ENCODE measurements around the gene TMIGD3.

The TMIGD3 gene

DNA sequence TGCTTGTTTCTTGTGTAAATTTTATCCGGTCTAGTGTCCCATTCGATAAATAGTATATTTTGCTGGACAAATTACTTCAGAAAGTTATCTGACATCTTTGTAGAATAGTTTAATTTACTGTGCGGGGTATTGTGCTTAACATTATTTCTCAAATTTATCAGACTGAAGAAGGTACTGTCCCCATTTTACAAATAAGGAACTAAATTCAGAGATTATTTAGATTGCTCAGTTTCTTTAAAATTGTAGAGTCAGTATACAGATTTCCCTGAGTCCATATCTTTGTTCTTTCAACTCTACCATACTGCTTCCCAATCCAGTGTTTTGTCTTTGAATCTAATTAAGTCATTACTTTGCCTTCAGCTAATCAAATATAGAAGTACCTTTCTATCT is 47.8 kb downstream of the TMIGD3 start:
- no peak for FAIRE-seq
- TF ChIP-seq TAF1 (IDR thresholded peaks at IDR 0.05; ENCODE audit: low read depth, low read length) (no peak), POLR2AphosphoS5 (IDR thresholded peaks at IDR 0.05; ENCODE audit: low read depth, low read length) (no peak), POU2F2 (IDR thresholded peaks at IDR 0.05; ENCODE audit: low read depth, low read length) (no peak), POLR2A (IDR thresholded peaks at IDR 0.05; ENCODE audit: low read depth, low read length) (no peak), PAX5 (IDR thresholded peaks at IDR 0.05; ENCODE audit: insufficient read depth, low read length, severe bottlenecking) (no peak), SPI1 (IDR thresholded peaks at IDR 0.05; ENCODE audit: low read depth, low read length) (no peak)
- no peak for DNase-seq (ENCODE audit: insufficient read length, low spot score)

DNA sequence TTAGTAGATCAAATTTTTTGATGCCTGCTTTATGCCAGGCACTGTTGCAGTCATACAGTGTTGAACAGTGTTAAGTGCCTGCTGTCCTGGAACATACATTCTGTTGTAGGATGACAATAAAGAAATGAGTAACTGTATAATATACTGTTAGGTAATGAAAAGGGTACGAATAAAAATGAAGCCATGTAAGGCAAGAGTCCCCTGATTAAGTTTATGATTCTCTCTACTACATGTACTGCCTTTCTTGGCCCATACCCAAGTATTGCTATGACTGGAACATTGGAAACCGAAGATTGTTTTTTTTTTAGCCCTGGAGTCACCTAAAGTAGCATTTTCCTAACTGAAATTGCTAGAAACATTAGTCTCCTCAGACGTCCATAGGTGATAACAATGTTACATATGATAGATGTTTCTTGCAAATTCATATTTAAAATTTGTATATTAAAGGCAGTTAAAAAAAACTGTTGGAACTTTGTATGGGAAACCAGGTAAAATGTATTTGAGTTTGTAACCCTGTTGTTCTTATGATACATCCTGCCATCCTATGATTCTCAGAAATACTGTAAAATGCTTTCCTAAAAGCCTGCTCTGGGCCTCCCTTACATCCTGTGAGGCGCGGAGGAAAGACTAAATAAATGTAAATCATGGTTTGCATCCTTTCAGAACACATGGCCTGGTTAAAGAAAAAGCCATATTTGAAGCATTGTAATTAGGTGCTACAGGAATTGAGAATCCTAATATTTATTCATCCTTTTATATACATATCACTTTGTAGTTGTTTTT is 48.4 kb downstream of the TMIGD3 start:
- no peak for DNase-seq (ENCODE audit: insufficient read length, low spot score)
- TF ChIP-seq SPI1 (IDR thresholded peaks at IDR 0.05; ENCODE audit: low read depth, low read length) = no peak
- TF ChIP-seq POU2F2 (IDR thresholded peaks at IDR 0.05; ENCODE audit: low read depth, low read length) = no peak
- peak; percentile 57 for FAIRE-seq

DNA sequence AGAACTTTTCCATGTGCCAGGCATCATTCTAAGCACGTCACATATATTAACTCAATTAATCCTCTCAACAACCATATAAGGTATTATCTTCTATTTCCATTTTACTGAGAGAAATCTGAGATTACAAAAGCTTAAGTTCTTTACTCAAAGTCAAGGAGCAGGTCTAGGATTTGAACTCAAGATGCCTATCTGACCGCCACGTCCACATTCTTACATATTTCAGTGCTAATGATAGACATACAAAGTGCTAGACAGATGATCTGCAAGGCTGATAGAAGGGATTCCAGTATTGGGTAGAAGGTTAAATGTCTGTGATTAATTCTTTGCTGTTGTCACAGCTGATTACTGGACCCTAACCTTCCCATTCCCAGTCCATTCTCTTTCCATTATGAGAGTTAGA is 49.7 kb downstream of the TMIGD3 start:
- DNase-seq (ENCODE audit: insufficient read length, low spot score) (no peak), FAIRE-seq (peak; percentile 65)
- TF ChIP-seq PAX5 (IDR thresholded peaks at IDR 0.05; ENCODE audit: insufficient read depth, low read length, severe bottlenecking) = no peak
- no peak for TF ChIP-seq POLR2A (IDR thresholded peaks at IDR 0.05; ENCODE audit: low read depth, low read length)
- no peak for TF ChIP-seq TAF1 (IDR thresholded peaks at IDR 0.05; ENCODE audit: low read depth, low read length)
- no peak for TF ChIP-seq POU2F2 (IDR thresholded peaks at IDR 0.05; ENCODE audit: low read depth, low read length)
- TF ChIP-seq SPI1 (IDR thresholded peaks at IDR 0.05; ENCODE audit: low read depth, low read length) = no peak
- no peak for TF ChIP-seq POLR2AphosphoS5 (IDR thresholded peaks at IDR 0.05; ENCODE audit: low read depth, low read length)

DNA sequence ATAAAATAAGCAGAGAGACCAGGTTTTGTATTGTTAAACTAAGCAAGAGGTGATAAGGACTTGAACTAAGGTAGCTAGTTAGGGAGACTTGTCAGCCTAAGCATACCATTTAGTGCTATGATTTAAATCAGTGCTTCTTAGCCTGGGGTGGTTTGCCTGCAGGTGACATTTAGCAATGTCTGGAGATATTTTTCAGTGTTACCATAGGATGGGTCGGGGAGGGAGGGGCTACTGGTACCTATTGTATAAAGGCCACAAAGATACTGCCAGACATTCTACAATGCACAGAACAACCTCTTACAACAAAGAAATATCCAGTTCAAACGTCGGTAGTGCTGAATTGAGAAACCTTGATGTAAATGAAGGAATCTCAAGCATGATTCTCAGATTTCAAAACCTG is 50.9 kb downstream of the TMIGD3 start:
- TF ChIP-seq TAF1 (IDR thresholded peaks at IDR 0.05; ENCODE audit: low read depth, low read length) (no peak), POLR2AphosphoS5 (IDR thresholded peaks at IDR 0.05; ENCODE audit: low read depth, low read length) (no peak), POU2F2 (IDR thresholded peaks at IDR 0.05; ENCODE audit: low read depth, low read length) (no peak), SPI1 (IDR thresholded peaks at IDR 0.05; ENCODE audit: low read depth, low read length) (no peak), PAX5 (IDR thresholded peaks at IDR 0.05; ENCODE audit: insufficient read depth, low read length, severe bottlenecking) (no peak), POLR2A (IDR thresholded peaks at IDR 0.05; ENCODE audit: low read depth, low read length) (no peak)
- DNase-seq (ENCODE audit: insufficient read length, low spot score) (no peak), FAIRE-seq (no peak)

DNA sequence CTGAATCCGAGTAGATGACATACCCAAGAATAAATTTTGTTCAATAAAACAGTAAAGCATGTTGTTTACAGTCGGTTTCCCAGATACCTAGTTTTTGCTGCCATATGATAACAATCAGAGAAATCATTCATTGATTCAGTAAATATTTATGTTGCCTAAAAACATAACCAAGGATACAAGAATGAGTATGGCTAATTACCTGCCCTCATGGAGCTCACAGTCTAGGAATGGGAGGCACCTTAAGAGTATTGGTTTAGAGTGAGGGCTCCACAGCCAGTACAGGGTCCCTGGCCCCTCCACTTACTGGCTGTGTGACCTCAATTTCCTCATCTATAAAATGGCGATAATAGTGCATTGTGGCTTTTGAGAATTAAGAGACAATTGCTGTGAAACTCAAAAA is 53.2 kb downstream of the TMIGD3 start:
- FAIRE-seq = no peak
- TF ChIP-seq SPI1 (IDR thresholded peaks at IDR 0.05; ENCODE audit: low read depth, low read length) = no peak
- TF ChIP-seq PAX5 (IDR thresholded peaks at IDR 0.05; ENCODE audit: insufficient read depth, low read length, severe bottlenecking) = no peak
- no peak for TF ChIP-seq POU2F2 (IDR thresholded peaks at IDR 0.05; ENCODE audit: low read depth, low read length)
- TF ChIP-seq TAF1 (IDR thresholded peaks at IDR 0.05; ENCODE audit: low read depth, low read length) = no peak
- TF ChIP-seq POLR2A (IDR thresholded peaks at IDR 0.05; ENCODE audit: low read depth, low read length) = no peak
- no peak for TF ChIP-seq POLR2AphosphoS5 (IDR thresholded peaks at IDR 0.05; ENCODE audit: low read depth, low read length)
- DNase-seq (ENCODE audit: insufficient read length, low spot score) = no peak

DNA sequence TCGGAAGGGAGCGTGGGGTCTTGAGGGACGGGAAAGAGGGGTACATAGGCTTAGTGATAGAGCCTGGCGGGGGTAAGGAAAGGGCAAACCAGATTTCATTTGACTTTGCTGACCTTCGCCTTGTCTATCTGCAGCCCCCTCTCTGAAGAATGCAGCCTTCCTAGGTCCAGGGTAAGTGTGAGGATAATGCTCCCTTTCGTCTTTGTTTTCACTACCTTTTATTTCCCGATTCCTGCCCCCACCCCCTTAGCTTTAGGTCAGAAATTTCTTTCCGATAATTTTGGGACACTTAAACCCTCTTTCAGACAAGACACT is 53.8 kb downstream of the TMIGD3 start:
- TF ChIP-seq TAF1 (IDR thresholded peaks at IDR 0.05; ENCODE audit: low read depth, low read length) (no peak), POU2F2 (IDR thresholded peaks at IDR 0.05; ENCODE audit: low read depth, low read length) (no peak), PAX5 (IDR thresholded peaks at IDR 0.05; ENCODE audit: insufficient read depth, low read length, severe bottlenecking) (no peak), POLR2AphosphoS5 (IDR thresholded peaks at IDR 0.05; ENCODE audit: low read depth, low read length) (no peak), POLR2A (IDR thresholded peaks at IDR 0.05; ENCODE audit: low read depth, low read length) (no peak), SPI1 (IDR thresholded peaks at IDR 0.05; ENCODE audit: low read depth, low read length) (no peak)
- DNase-seq (ENCODE audit: insufficient read length, low spot score) (no peak), FAIRE-seq (no peak)

DNA sequence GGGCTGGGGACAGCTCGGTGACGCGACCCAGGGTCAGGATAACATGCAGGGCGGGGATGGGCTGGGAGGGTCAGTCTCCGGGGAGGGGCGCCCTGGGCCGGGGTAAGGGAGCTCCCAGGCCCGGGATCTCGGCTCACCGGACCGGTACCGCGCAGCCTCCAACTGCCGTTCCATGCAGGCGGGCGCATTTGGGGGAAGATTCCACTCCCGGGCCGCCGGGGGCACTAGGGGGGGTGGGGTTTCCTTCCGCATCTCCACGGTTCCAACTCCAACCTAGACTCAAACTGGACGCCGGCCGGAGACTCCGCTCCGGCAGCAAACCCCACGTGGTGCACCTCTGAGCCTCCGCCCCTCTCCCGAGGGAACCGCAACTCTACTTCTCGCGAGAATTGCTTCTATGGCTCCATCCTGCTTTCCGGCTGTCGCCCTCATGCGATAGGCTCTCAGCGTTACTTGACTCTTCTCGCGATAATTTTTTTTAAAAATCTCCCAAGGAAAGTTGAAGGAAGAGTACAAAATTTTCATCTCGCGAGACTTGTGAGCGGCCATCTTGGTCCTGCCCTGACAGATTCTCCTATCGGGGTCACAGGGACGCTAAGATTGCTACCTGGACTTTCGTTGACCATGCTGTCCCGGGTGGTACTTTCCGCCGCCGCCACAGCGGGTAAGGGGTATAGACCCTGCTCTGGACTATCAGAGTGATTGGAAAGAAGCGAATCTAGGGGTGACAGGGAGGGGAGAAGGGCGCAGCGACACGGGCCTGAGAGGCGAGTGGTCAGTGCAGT is 54.3 kb downstream of the TMIGD3 start, which contains the start of the genes ATP5PB and WDR77:
Gene ATP5PB, plus strand, starts transcription at position 547 of the 785 bp plus-strand sequence. Its CDS starts 78 bp downstream, at position 625.
Gene WDR77, minus strand, starts transcription at position 339 of the 785 bp plus-strand sequence. Its CDS starts 87 bp downstream, at position 252.
- peak; percentile 91 for DNase-seq (ENCODE audit: insufficient read length, low spot score)
- FAIRE-seq = peak; percentile 94
- TF ChIP-seq TAF1 (IDR thresholded peaks at IDR 0.05; ENCODE audit: low read depth, low read length) (peak; percentile 68), POLR2AphosphoS5 (IDR thresholded peaks at IDR 0.05; ENCODE audit: low read depth, low read length) (peak; percentile 64), POLR2A (IDR thresholded peaks at IDR 0.05; ENCODE audit: low read depth, low read length) (peak; percentile 63), POU2F2 (IDR thresholded peaks at IDR 0.05; ENCODE audit: low read depth, low read length) (no peak), SPI1 (IDR thresholded peaks at IDR 0.05; ENCODE audit: low read depth, low read length) (no peak)

DNA sequence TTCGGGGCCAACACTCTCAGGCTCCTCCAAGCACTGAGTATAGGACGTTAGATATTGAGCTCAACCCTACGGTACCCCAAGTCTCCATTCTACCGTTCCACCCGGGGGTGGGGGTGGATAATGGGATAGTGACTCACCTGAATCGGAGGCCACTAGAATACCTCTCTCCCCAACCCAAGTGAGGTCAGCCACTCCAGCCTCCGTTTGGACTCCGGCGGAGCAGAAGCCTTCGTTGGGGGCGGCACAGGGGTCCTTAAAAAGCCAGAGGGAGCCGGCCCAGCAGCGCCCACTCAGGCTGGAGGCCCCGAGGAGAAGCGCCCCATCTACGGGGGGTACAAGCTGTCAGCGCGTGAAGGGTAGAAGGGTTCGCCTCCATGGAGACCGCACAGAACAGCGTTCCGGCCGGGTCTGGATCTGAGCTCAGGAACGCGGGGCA is 54.9 kb downstream of the TMIGD3 start:
- DNase-seq (ENCODE audit: insufficient read length, low spot score) (no peak), FAIRE-seq (peak; percentile 16)
- TF ChIP-seq POU2F2 (IDR thresholded peaks at IDR 0.05; ENCODE audit: low read depth, low read length) = no peak

DNA sequence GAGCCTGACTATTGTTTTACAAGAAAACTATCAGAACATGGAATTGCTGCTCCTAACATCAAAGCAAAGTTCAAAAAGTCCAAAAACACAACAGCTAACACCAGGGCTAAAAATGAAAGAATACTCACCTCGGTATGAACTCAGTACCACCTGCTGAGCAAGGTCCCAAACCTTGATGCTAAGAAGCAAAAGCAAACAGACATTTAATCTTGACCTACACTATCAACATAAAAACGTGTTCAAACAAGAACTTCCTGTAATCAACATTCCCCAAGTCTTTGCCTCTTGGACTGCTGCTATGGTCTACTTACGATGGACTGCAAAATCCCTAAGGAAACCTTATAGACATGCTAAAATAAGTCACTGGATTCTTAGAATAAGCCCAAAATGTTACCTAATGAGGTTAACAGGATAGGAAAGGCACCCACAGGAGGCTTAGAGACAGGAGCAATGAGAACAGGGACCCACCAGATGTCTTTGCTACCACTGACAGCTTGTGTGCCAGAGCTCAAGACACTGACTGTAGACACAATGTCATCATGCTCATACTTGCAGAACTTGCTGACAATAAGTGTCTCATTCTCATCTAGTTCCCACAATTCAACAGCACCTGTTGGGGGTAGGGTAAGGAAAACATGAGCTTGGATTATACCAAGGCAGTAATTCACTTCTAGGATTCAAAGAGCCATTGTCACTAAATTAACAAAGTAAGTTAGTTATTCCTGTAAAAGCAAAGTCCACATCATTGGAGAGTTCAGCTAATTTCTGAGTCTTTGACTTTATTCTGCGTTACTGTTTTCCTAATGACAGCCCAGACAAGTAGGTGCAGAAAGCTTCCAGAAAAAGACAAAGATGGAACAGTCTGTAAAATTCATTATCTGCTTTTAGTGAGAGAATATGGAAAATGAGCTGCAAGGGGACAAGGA is 56.2 kb downstream of the TMIGD3 start:
- no peak for TF ChIP-seq POLR2A (IDR thresholded peaks at IDR 0.05; ENCODE audit: low read depth, low read length)
- no peak for TF ChIP-seq POU2F2 (IDR thresholded peaks at IDR 0.05; ENCODE audit: low read depth, low read length)
- TF ChIP-seq POLR2AphosphoS5 (IDR thresholded peaks at IDR 0.05; ENCODE audit: low read depth, low read length) = no peak
- TF ChIP-seq TAF1 (IDR thresholded peaks at IDR 0.05; ENCODE audit: low read depth, low read length) = no peak
- TF ChIP-seq PAX5 (IDR thresholded peaks at IDR 0.05; ENCODE audit: insufficient read depth, low read length, severe bottlenecking) = no peak
- TF ChIP-seq SPI1 (IDR thresholded peaks at IDR 0.05; ENCODE audit: low read depth, low read length) = no peak
- FAIRE-seq = no peak

More for the DNA sequence above, 56.2 kb downstream of the TMIGD3 start:
- no peak for DNase-seq (ENCODE audit: insufficient read length, low spot score)
